Neural progenitor cell (in vitro differentiated cells): ENCODE results near the gene ASCL5. TPM values are rescaled to one million over a fixed set of nuclear protein-coding genes. Genes with fewer than 3 reads are reported as not detected.

ENCODE experiments used
- DNase-seq: peaks from one replicate; pipeline ENCODE4 v3.0.0-alpha.2; 2016; ENCODE audit warnings: low spot score
- H2AFZ ChIP-seq: fragments of 200-600 bp; sonication (generic); replicated peaks from 2 replicates; pipeline ENCODE4 v1.6.1; 2016; ENCODE audit warnings: antibody characterized with exemption
- H3F3A ChIP-seq: fragments of 200-600 bp; sonication (generic); 2 replicates; pipeline ENCODE4 v1.6.1; 2016; ENCODE audit warnings: antibody characterized with exemption, low read depth
- H3K27ac ChIP-seq: fragments of 200-600 bp; sonication (generic); 2 replicates; pipeline ENCODE4 v1.5.1; 2016; ENCODE audit warnings: mild to moderate bottlenecking
- H3K27me3 ChIP-seq: fragments of 200-600 bp; sonication (generic); 2 replicates; pipeline ENCODE4 v1.6.1; 2016; ENCODE audit warnings: mild to moderate bottlenecking, moderate library complexity
- H3K36me3 ChIP-seq: fragments of 200-600 bp; sonication (generic); 2 replicates; pipeline ENCODE4 v1.5.1; 2016
- H3K4me1 ChIP-seq: fragments of 200-600 bp; sonication (generic); 2 replicates; pipeline ENCODE4 v1.6.1; 2016; ENCODE audit warnings: mixed run types
- H3K4me2 ChIP-seq: fragments of 200-600 bp; sonication (generic); 2 replicates; pipeline ENCODE4 v1.6.1; 2016
- H3K4me3 ChIP-seq: fragments of 200-600 bp; sonication (generic); 2 replicates; pipeline ENCODE4 v1.5.1; 2016
- H3K79me2 ChIP-seq: fragments of 200-600 bp; sonication (generic); 2 replicates; pipeline ENCODE4 v1.6.1; 2016; ENCODE audit warnings: low read depth
- H3K9ac ChIP-seq: fragments of 200-600 bp; sonication (generic); 2 replicates; pipeline ENCODE4 v1.6.1; 2016
- H3K9me3 ChIP-seq: fragments of 200-600 bp; sonication (generic); 2 replicates; pipeline ENCODE4 v1.5.1; 2016; ENCODE audit warnings: low read depth
- H4K20me1 ChIP-seq: fragments of 200-600 bp; sonication (generic); 2 replicates; pipeline ENCODE4 v1.6.1; 2016; ENCODE audit warnings: low read depth
- H3K27ac Mint-ChIP-seq: 3 replicates; pipeline ENCODE4 v1.8.0; 2021; ENCODE audit warnings: mixed read lengths
- H3K27me3 Mint-ChIP-seq: 2 replicates; pipeline ENCODE4 v1.8.0; 2022; ENCODE audit warnings: low read depth, mild to moderate bottlenecking, inconsistent platforms, moderate library complexity, mixed read lengths; ENCODE audit not compliant: insufficient read depth
- H3K36me3 Mint-ChIP-seq: 3 replicates; pipeline ENCODE4 v1.8.0; 2021; ENCODE audit warnings: mixed read lengths
- H3K4me1 Mint-ChIP-seq: 3 replicates; pipeline ENCODE4 v1.8.0; 2021; ENCODE audit warnings: mixed read lengths
- H3K4me3 Mint-ChIP-seq: 3 replicates; pipeline ENCODE4 v1.8.0; 2021; ENCODE audit warnings: mild to moderate bottlenecking, moderate library complexity, mixed read lengths
- H3K9me3 Mint-ChIP-seq: 3 replicates; pipeline ENCODE4 v1.8.0; 2020; ENCODE audit warnings: mixed read lengths
- EZH2 ChIP-seq: fragments of 200-600 bp; sonication (generic); IDR thresholded peaks from 2 replicates; pipeline ENCODE4 v1.6.1; 2017; ENCODE audit warnings: antibody characterized with exemption, mild to moderate bottlenecking, moderate library complexity
- EZH2phosphoT487 ChIP-seq: fragments of 200-600 bp; sonication (generic); IDR thresholded peaks from 2 replicates; pipeline ENCODE4 v1.6.1; 2017; ENCODE audit warnings: antibody characterized with exemption
- total RNA-seq: library from RNA; depleted of rRNA; stranded (reverse); fragments of >200 nt; gene quantifications from 2 replicates; pipeline ENCODE4 v1.2.3, GENCODE V29; 2015; ENCODE audit warnings: low replicate concordance
- TF ChIP-seq, protein P1 (sequence below): fragments of 200-600 bp; sonication (generic); IDR thresholded peaks from 2 replicates; pipeline ENCODE4 v1.5.1; 2017; ENCODE audit warnings: antibody characterized with exemption, mild to moderate bottlenecking

Gene ASCL5
- total RNA-seq, 1 donor from 2014 or later, result not detected

DNA sequence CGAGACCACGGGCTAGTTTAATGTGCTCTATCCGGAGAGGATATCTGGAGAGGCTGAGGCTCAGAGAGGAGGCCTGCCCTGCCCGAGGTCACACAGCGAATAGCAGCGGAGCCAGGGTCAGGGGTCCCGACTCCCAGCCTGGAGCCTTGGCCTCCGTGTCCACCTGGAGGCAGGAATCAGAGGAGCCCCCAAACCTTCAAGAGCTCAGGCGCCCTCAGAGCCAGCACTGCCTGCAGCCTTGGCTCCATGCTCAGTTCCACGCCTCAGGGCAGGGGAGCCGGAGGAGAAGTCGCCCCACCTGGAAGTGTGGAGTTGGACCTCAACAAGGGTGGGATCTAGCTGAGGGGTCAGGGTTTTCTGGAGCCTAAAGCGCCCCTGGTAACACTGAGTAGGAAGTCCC is 2.0 kb upstream of the ASCL5 start:
- Mint-ChIP-seq H3K36me3 (peaks cover 12% of the 10 kb centered on the region), H3K27me3 (peaks cover 9% of the 10 kb centered on the region), H3K9me3 (peaks cover 2% of the 10 kb centered on the region), H3K4me1 (peaks cover 18% of the 10 kb centered on the region), H3K27ac (no peak overlapping the region), H3K4me3 (no peak overlapping the region)
- Histone ChIP-seq H3K4me1 (peaks cover 11% of the 10 kb centered on the region), H3K4me3 (no peak overlapping the region), H3K9ac (no peak overlapping the region), H3K79me2 (no peaks in the 10 kb centered on the region), H3F3A (no peaks in the 10 kb centered on the region), H3K36me3 (no peaks in the 10 kb centered on the region), H3K27me3 (no peaks in the 10 kb centered on the region), H4K20me1 (no peaks in the 10 kb centered on the region), H3K27ac (no peak overlapping the region), H3K9me3 (no peaks in the 10 kb centered on the region), H2AFZ (no peak overlapping the region), H3K4me2 (no peak overlapping the region)
- TF ChIP-seq, protein P1, sequence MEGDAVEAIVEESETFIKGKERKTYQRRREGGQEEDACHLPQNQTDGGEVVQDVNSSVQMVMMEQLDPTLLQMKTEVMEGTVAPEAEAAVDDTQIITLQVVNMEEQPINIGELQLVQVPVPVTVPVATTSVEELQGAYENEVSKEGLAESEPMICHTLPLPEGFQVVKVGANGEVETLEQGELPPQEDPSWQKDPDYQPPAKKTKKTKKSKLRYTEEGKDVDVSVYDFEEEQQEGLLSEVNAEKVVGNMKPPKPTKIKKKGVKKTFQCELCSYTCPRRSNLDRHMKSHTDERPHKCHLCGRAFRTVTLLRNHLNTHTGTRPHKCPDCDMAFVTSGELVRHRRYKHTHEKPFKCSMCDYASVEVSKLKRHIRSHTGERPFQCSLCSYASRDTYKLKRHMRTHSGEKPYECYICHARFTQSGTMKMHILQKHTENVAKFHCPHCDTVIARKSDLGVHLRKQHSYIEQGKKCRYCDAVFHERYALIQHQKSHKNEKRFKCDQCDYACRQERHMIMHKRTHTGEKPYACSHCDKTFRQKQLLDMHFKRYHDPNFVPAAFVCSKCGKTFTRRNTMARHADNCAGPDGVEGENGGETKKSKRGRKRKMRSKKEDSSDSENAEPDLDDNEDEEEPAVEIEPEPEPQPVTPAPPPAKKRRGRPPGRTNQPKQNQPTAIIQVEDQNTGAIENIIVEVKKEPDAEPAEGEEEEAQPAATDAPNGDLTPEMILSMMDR, result no peak
- TF ChIP-seq EZH2 (no peak), EZH2phosphoT487 (no peak)
- no peak for DNase-seq

DNA sequence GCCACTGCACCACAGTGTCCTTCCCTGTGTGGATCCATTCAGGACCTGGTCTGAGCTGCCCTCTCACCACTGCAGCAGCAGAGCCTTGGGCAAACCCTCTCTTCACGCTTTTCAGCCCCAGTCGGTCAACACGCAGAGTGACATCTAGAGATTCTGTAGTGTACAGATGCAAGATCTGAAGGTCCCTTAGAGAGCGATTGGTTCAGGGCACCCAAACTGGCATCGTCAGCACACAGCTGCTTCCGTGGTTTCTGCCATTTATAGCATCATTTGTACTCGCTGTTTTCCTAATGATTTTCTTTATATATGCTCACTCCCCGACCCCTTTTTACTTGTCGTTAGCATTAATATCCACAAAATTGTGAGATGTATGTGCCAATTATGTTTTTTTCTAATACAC is 1.5 kb upstream of the ASCL5 start:
- TF ChIP-seq EZH2, result no peak
- TF ChIP-seq, protein P1, result no peak
- TF ChIP-seq EZH2phosphoT487, result no peak
- no peak overlapping the region for H3K27ac ChIP-seq
- no peak for DNase-seq
- Mint-ChIP-seq H3K36me3 (peaks cover 8% of the 10 kb centered on the region), H3K4me3 (no peak overlapping the region), H3K27ac (peak overlapping the region; percentile 42), H3K27me3 (peaks cover 8% of the 10 kb centered on the region), H3K4me1 (peaks cover 16% of the 10 kb centered on the region), H3K9me3 (peaks cover 2% of the 10 kb centered on the region)
- no peak overlapping the region for H3K9ac ChIP-seq
- H3K27me3 ChIP-seq, result no peaks in the 10 kb centered on the region
- no peak overlapping the region for H3K4me3 ChIP-seq
- no peaks in the 10 kb centered on the region for H3K79me2 ChIP-seq
- no peaks in the 10 kb centered on the region for H3K9me3 ChIP-seq
- no peak overlapping the region for H3K4me2 ChIP-seq
- no peaks in the 10 kb centered on the region for H4K20me1 ChIP-seq
- H3K36me3 ChIP-seq, result no peaks in the 10 kb centered on the region
- peaks cover 11% of the 10 kb centered on the region for H3K4me1 ChIP-seq
- H2AFZ ChIP-seq, result no peak overlapping the region
- no peaks in the 10 kb centered on the region for H3F3A ChIP-seq

DNA sequence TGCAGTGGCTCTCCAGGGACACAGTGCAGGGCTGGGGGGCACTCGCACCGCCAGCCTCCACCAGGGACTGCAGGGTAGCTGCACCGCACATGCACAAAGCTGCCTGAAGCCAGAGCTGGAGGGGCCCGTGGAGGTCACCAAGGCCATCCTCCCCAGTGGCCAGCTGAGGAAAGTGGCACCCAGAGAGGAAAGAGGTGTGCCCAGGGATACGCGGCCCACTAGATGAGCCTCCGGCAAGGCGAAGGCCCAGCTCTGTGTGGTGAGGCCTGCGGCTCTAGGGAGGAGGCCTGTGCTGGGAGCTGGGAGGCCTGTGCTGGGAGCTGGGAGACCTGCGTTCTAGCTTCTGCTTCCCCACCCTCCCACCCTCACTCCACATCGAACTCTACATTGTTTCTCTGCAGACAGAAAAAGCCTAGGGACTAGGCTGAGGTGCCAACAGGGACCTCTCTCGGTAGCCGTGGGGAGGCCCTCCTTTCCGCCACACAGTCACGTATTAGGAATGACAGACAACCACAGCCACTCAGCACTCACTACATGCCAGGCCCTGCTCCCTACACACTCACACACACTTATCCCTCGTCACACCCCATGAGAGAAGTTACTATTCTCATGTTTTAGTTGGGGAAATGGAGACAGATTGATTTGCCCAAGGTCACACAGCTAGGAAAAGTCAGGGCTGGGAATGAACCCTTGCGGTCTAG is 921 bp upstream of the ASCL5 start:
- H3K27me3 Mint-ChIP-seq, result peaks cover 7% of the 10 kb centered on the region
- Histone ChIP-seq H3K4me1 (peaks cover 11% of the 10 kb centered on the region), H3K79me2 (no peaks in the 10 kb centered on the region), H3K27ac (no peak overlapping the region), H3K36me3 (no peaks in the 10 kb centered on the region), H4K20me1 (no peaks in the 10 kb centered on the region), H3K4me2 (no peak overlapping the region), H3K27me3 (no peaks in the 10 kb centered on the region), H2AFZ (no peak overlapping the region), H3K9ac (no peak overlapping the region), H3F3A (no peaks in the 10 kb centered on the region), H3K4me3 (no peak overlapping the region), H3K9me3 (no peaks in the 10 kb centered on the region)
- DNase-seq, result no peak
- peaks cover 14% of the 10 kb centered on the region for H3K4me1 Mint-ChIP-seq
- H3K9me3 Mint-ChIP-seq, result peaks cover 2% of the 10 kb centered on the region
- peaks cover 5% of the 10 kb centered on the region for H3K36me3 Mint-ChIP-seq
- H3K4me3 Mint-ChIP-seq, result no peak overlapping the region
- TF ChIP-seq EZH2phosphoT487 (no peak), EZH2 (no peak)
- TF ChIP-seq, protein P1, result no peak
- H3K27ac Mint-ChIP-seq, result peak overlapping the region; percentile 42
